OCI-LY3 (cell line): ENCODE measurements around the gene INF2.

Source experiments
- CTCF ChIP-seq: fragments of 200-600, 300-600 bp; sonication (generic); IDR thresholded peaks from 2 replicates; pipeline ENCODE4 v1.5.1; 2014; ENCODE audit warnings: antibody characterized with exemption, low read length, low read depth
- EZH2phosphoT487 ChIP-seq: fragments of 200-600 bp; shearing (Covaris generic); IDR thresholded peaks from 2 replicates; pipeline ENCODE4 v1.6.1; 2018; ENCODE audit warnings: antibody characterized with exemption, mixed run types, low read depth

DNA sequence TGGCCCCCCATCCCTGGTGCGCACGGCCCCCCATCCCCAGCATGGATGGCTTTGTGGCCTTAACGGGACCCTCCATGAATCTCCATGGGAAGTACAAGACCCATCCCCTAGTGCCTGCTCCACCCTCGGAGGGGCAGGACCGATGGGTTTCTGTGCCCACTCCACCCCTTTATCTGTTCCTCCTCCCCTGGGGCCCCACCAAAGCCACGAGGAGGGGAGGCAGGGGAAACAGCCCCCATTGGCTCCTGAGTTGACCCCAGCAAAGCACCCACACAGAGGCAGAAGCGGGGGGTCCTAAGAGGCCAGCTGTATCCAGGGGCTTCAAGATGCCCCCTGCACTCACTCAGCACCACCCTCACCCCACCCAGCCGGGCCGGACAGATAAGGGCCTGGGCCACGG, 48.7 kb upstream of the INF2 start:
- TF ChIP-seq CTCF (no peak), EZH2phosphoT487 (no peak)
